A673 (cell line): ENCODE results near the gene NTF3. TPM values are rescaled to one million over a fixed set of nuclear protein-coding genes. Genes with fewer than 3 reads are reported as not detected.

Source experiments
- BruUV-seq: library from RNA; stranded (reverse); fragments of 400-500 nt; replicated peaks from 2 replicates; lab custom pipeline; 2021; lab: Mats Ljungman, UMichigan
- CTCF ChIA-PET: fragments of 300-600 bp; sonication (Branson Sonifier 250); formaldehyde crosslinking; loops from one replicate; lab custom pipeline; 2022; ENCODE audit warnings: antibody characterized with exemption; lab: Charles Lee
- POLR2A ChIA-PET: fragments of 300-600 bp; sonication (Branson Sonifier 250); formaldehyde crosslinking; loops from one replicate; lab custom pipeline; 2022; ENCODE audit warnings: antibody characterized with exemption; ENCODE audit not compliant: low non-redundant PET; lab: Charles Lee
- DNase-seq: peaks from one replicate; pipeline ENCODE4 v3.0.0-alpha.2; 2015; ENCODE audit warnings: low spot score
- H3K27ac ChIP-seq: fragments of 200-600 bp; sonication (generic); 2 replicates; pipeline ENCODE4 v1.5.1; 2016; ENCODE audit warnings: mixed run types, low read depth, mild to moderate bottlenecking, mixed read lengths, antibody characterized with exemption, low read length; ENCODE audit not compliant: poor library complexity, severe bottlenecking
- H3K27me3 ChIP-seq: fragments of 200-600 bp; sonication (generic); replicated peaks from 2 replicates; pipeline ENCODE4 v1.6.1; 2017; ENCODE audit warnings: mixed run types, low read depth, mild to moderate bottlenecking, mixed read lengths, antibody characterized with exemption, low read length; ENCODE audit not compliant: insufficient read depth, poor library complexity
- H3K36me3 ChIP-seq: fragments of 200-600 bp; sonication (generic); 2 replicates; pipeline ENCODE4 v1.6.1; 2016; ENCODE audit warnings: mixed run types, mild to moderate bottlenecking, mixed read lengths, antibody characterized with exemption, low read length; ENCODE audit not compliant: insufficient read depth, poor library complexity, severe bottlenecking
- H3K4me1 ChIP-seq: fragments of 200-600 bp; sonication (generic); 2 replicates; pipeline ENCODE4 v1.6.1; 2017; ENCODE audit warnings: mixed run types, mild to moderate bottlenecking, mixed read lengths, antibody characterized with exemption, low read length; ENCODE audit not compliant: insufficient read depth, poor library complexity, severe bottlenecking
- H3K4me3 ChIP-seq: fragments of 200-600 bp; sonication (generic); 2 replicates; pipeline ENCODE4 v1.5.1; 2016; ENCODE audit warnings: low read depth, mixed run types, mild to moderate bottlenecking, mixed read lengths, low read length; ENCODE audit not compliant: poor library complexity, severe bottlenecking
- H3K9me3 ChIP-seq: fragments of 200-600 bp; sonication (generic); 2 replicates; pipeline ENCODE4 v1.6.1; 2016; ENCODE audit warnings: mixed run types, low read depth, mild to moderate bottlenecking, mixed read lengths, antibody characterized with exemption, low read length; ENCODE audit not compliant: poor library complexity, severe bottlenecking
- EZH2 ChIP-seq: fragments of 200-600 bp; sonication (generic); IDR thresholded peaks from 2 replicates; pipeline ENCODE4 v1.6.1; 2017; ENCODE audit warnings: borderline replicate concordance, low read depth, mild to moderate bottlenecking, mixed read lengths, antibody characterized with exemption, low read length; ENCODE audit not compliant: poor library complexity, severe bottlenecking
- intact Hi-C: fragments of 100-400 bp; cut with micrococcal nuclease; formaldehyde crosslinking; loops from one replicate; pipeline ENCODE4 v1.10.0; 2022; ENCODE audit not compliant: unreplicated experiment
- total RNA-seq: library from RNA; stranded (reverse); gene quantifications from 2 replicates; pipeline ENCODE4 v1.2.3, GENCODE V29; 2021
- TF ChIP-seq, protein P1 (sequence below): fragments of 300-800, 200-600 bp; sonication (generic); conservative IDR thresholded peaks from 2 replicates; pipeline ENCODE4 v1.5.1; 2017; ENCODE audit warnings: low read depth, mild to moderate bottlenecking, antibody characterized with exemption, low read length, moderate library complexity, mixed read lengths

The NTF3 gene
- total RNA-seq, 1 experiment from 2014 or later: not detected

- H3K27ac ChIP-seq: no peak overlapping the region
- POLR2A ChIA-PET: no interaction called here
These were observed 33.5 kb downstream of the NTF3 start for GRCh38 chr12:5465384-5465783.

DNA sequence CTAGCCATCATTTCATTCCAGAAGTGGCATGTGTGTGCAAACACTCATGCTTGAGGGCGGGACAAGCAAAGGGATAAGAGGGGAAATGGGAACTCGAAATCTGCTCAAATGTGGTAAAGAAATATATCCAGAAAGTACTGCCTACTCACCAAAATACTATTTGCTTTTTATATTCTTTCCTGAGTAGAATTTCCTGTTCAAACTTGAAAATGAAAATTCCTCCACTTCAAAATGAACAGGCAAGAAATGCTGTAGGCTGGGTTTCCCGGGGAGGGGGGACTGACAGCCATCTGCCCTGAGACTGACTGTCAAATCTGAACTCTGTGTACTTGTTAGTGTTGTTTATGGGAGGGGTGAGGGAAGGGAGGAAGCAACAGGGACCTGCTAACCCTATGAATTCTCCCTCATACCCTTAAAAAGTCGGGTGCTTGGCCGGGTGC is 34.6 kb downstream of the NTF3 start:
- Histone ChIP-seq H3K36me3 (no peaks in the 10 kb centered on the region), H3K4me1 (no peaks in the 10 kb centered on the region), H3K4me3 (no peak overlapping the region), H3K27me3 (peaks cover 53% of the 10 kb centered on the region), H3K27ac (no peak overlapping the region), H3K9me3 (no peaks in the 10 kb centered on the region)
- no TSS peak for BruUV-seq
- no peak for DNase-seq
- CTCF ChIA-PET: no interaction called here
- no peak for TF ChIP-seq EZH2
- TF ChIP-seq, protein P1, sequence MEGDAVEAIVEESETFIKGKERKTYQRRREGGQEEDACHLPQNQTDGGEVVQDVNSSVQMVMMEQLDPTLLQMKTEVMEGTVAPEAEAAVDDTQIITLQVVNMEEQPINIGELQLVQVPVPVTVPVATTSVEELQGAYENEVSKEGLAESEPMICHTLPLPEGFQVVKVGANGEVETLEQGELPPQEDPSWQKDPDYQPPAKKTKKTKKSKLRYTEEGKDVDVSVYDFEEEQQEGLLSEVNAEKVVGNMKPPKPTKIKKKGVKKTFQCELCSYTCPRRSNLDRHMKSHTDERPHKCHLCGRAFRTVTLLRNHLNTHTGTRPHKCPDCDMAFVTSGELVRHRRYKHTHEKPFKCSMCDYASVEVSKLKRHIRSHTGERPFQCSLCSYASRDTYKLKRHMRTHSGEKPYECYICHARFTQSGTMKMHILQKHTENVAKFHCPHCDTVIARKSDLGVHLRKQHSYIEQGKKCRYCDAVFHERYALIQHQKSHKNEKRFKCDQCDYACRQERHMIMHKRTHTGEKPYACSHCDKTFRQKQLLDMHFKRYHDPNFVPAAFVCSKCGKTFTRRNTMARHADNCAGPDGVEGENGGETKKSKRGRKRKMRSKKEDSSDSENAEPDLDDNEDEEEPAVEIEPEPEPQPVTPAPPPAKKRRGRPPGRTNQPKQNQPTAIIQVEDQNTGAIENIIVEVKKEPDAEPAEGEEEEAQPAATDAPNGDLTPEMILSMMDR: no peak
- intact Hi-C loops: no loop called here
- POLR2A ChIA-PET: no interaction called here

More at GRCh38 chr12:5465384-5465783, 33.5 kb downstream of the NTF3 start:
- CTCF ChIA-PET: no interaction called here
- intact Hi-C loops: no loop called here
- DNase-seq: no peak
- peaks cover 44% of the 10 kb centered on the region for H3K27me3 ChIP-seq
- no peak for TF ChIP-seq EZH2
- TF ChIP-seq, protein P1: no peak
- no peaks in the 10 kb centered on the region for H3K9me3 ChIP-seq
- BruUV-seq: no TSS peak
- H3K36me3 ChIP-seq: no peaks in the 10 kb centered on the region
- H3K4me3 ChIP-seq: no peak overlapping the region
- H3K4me1 ChIP-seq: no peaks in the 10 kb centered on the region

- intact Hi-C loops: no loop called here
- TF ChIP-seq EZH2: no peak
- TF ChIP-seq, protein P1: no peak
- Histone ChIP-seq H3K27me3 (peaks cover 67% of the 10 kb centered on the region), H3K36me3 (no peaks in the 10 kb centered on the region), H3K27ac (no peak overlapping the region), H3K4me1 (no peaks in the 10 kb centered on the region), H3K4me3 (no peak overlapping the region), H3K9me3 (no peaks in the 10 kb centered on the region)
- BruUV-seq: no TSS peak
- CTCF ChIA-PET: no interaction called here
- DNase-seq: no peak
- POLR2A ChIA-PET: no interaction called here
These were observed 36.0 kb downstream of the NTF3 start for GRCh38 chr12:5467931-5468330.
